LNCaP clone FGC (cell line): ENCODE data around the gene CHP1.

Source experiments
- DNase-seq: peaks from one replicate; pipeline ENCODE4 v3.0.0-alpha.2; 2011; ENCODE audit warnings: low read depth
- H3K4me3 ChIP-seq: 2 replicates; pipeline ENCODE4 v1.5.1; 2011; ENCODE audit warnings: mild to moderate bottlenecking, low read depth, low read length, control low read depth
- TF ChIP-seq, protein P1 (sequence below): IDR thresholded peaks from 2 replicates; pipeline ENCODE4 v1.5.1; 2012; ENCODE audit warnings: mild to moderate bottlenecking; ENCODE audit not compliant: control insufficient read depth, insufficient read depth; ENCODE audit errors: extremely low read depth

Gene CHP1

DNA sequence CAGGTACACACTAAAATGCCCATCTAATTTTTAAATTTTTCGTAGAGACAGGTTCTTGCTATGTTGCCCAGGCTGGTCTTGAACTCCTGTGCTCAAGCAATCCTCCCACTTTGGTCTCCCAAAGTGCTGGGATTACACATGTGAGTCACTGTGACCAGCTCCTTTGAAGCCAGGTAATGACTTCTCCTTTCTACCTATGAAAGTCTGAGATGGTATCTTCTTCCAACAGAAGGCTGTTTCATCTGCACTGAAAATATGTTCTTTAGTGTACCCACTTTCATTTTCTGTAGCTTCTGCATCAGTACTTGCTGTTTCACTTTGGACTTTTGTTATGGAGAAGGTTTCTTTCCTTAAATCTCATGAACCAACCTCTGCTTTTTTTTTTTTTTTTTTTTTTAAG lies 92.5 kb downstream of the CHP1 start:
- no peak for DNase-seq
- no peak overlapping the region for H3K4me3 ChIP-seq
- TF ChIP-seq, protein P1, sequence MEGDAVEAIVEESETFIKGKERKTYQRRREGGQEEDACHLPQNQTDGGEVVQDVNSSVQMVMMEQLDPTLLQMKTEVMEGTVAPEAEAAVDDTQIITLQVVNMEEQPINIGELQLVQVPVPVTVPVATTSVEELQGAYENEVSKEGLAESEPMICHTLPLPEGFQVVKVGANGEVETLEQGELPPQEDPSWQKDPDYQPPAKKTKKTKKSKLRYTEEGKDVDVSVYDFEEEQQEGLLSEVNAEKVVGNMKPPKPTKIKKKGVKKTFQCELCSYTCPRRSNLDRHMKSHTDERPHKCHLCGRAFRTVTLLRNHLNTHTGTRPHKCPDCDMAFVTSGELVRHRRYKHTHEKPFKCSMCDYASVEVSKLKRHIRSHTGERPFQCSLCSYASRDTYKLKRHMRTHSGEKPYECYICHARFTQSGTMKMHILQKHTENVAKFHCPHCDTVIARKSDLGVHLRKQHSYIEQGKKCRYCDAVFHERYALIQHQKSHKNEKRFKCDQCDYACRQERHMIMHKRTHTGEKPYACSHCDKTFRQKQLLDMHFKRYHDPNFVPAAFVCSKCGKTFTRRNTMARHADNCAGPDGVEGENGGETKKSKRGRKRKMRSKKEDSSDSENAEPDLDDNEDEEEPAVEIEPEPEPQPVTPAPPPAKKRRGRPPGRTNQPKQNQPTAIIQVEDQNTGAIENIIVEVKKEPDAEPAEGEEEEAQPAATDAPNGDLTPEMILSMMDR = no peak

DNA sequence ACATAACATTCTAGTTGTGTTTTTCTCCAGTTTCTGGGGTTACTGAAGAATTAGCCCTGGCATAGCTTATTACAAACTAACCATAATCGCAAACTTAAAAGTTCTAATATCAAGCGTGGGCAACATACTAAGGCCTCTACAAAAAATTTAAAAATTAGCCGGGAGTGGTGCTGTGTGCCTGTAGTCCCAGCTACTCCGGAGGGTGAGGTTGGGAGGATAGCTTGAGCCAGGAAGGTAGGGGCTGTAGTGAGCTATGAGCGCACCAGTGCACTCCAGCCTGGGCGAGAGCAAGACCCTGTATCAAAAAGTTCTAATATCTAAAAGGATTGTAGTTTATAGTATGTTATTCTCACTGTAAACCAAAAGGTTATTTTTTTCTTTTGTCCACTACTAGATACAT lies 100.2 kb downstream of the CHP1 start:
- DNase-seq = no peak
- H3K4me3 ChIP-seq = peak overlapping the region; percentile 96
- TF ChIP-seq, protein P1 = no peak
